SIG-M5 (cell line): ENCODE results near the gene CDH23.

Source experiments
- DNase-seq: peaks from one replicate; lab custom pipeline; 2025; lab: John Stamatoyannopoulos, UW

Gene CDH23

GRCh38 chr10:71486484-71487114 is 89.9 kb downstream of the CDH23 start:
- no peak for DNase-seq

- no peak for DNase-seq
These were observed 91.0 kb downstream of the CDH23 start for GRCh38 chr10:71487726-71488125.

- DNase-seq: no peak
These were observed 92.4 kb downstream of the CDH23 start for GRCh38 chr10:71489077-71489476.

- no peak for DNase-seq
These were observed 96.2 kb downstream of the CDH23 start for GRCh38 chr10:71492872-71493271.

GRCh38 chr10:71493741-71494140 is 97.0 kb downstream of the CDH23 start:
- DNase-seq: no peak

GRCh38 chr10:71494476-71494875 is 97.8 kb downstream of the CDH23 start:
- DNase-seq: no peak

- DNase-seq: no peak
These were observed 98.3 kb downstream of the CDH23 start for GRCh38 chr10:71494980-71495381.

- no peak for DNase-seq
These were observed 100.4 kb downstream of the CDH23 start for GRCh38 chr10:71496927-71497762.

GRCh38 chr10:71497763-71498326 is 101.1 kb downstream of the CDH23 start:
- DNase-seq: no peak

- no peak for DNase-seq
These were observed 104.7 kb downstream of the CDH23 start for GRCh38 chr10:71501402-71501801.

- DNase-seq: no peak
These were observed 105.5 kb downstream of the CDH23 start for GRCh38 chr10:71502190-71502589.

GRCh38 chr10:71502851-71503250 is 106.1 kb downstream of the CDH23 start:
- DNase-seq: no peak

- DNase-seq: no peak
These were observed 107.4 kb downstream of the CDH23 start for GRCh38 chr10:71504168-71504567.

- no peak for DNase-seq
These were observed 107.8 kb downstream of the CDH23 start for GRCh38 chr10:71504570-71504969.

- no peak for DNase-seq
These were observed 109.1 kb downstream of the CDH23 start for GRCh38 chr10:71505862-71506261.

- no peak for DNase-seq
These were observed 112.7 kb downstream of the CDH23 start for GRCh38 chr10:71509444-71509843.

- no peak for DNase-seq
These were observed 114.5 kb downstream of the CDH23 start for GRCh38 chr10:71511206-71511605.

- DNase-seq: no peak
These were observed 115.6 kb downstream of the CDH23 start for GRCh38 chr10:71512312-71512711.

GRCh38 chr10:71512761-71513539 is 116.2 kb downstream of the CDH23 start:
- no peak for DNase-seq

- DNase-seq: no peak
These were observed 116.8 kb downstream of the CDH23 start for GRCh38 chr10:71513540-71513853.

GRCh38 chr10:71513936-71514335 is 117.2 kb downstream of the CDH23 start:
- DNase-seq: no peak

GRCh38 chr10:71515531-71516172 is 118.9 kb downstream of the CDH23 start:
- no peak for DNase-seq
